H1 (cell line): ENCODE results near the gene MTCL3.

Experiments used
- CTCF ChIA-PET: fragments of 300-600 bp; sonication (Branson Sonifier 250); formaldehyde crosslinking; loops from one replicate; lab custom pipeline; 2021; ENCODE audit not compliant: partially characterized antibody; lab: Charles Lee
- POLR2A ChIA-PET: fragments of 300-600 bp; sonication (Branson Sonifier 250); formaldehyde crosslinking; loops from one replicate; lab custom pipeline; 2021; ENCODE audit warnings: inconsistent platforms; ENCODE audit not compliant: partially characterized antibody; lab: Charles Lee
- DNase-seq, 2 experiments: peaks; one replicate each; pipeline versions ENCODE4 v3.0.0 to v3.0.0-alpha.2; 2010 to 2022; ENCODE audit warnings: low spot score in 2 of 2, low read depth in 1 of 2, mixed read lengths in 1 of 2
- FAIRE-seq: peaks from 2 replicates; lab custom pipeline; 2011; peaks lifted over from hg19 to GRCh38; lab: Jason Lieb, UNC
- H2AFZ ChIP-seq: 2 replicates; pipeline ENCODE4 v1.8.1; 2012; ENCODE audit warnings: low read length, inconsistent platforms
- H2AK5ac ChIP-seq: 2 replicates; pipeline ENCODE4 v1.6.1; 2013; ENCODE audit warnings: low read depth, low read length
- H2BK120ac ChIP-seq: replicated peaks from 2 replicates; pipeline ENCODE3; 2013; ENCODE audit warnings: low read depth, low read length, inconsistent platforms
- H2BK12ac ChIP-seq: 2 replicates; pipeline ENCODE4 v1.6.1; 2013; ENCODE audit warnings: low read depth, low read length
- H2BK15ac ChIP-seq: 2 replicates; pipeline ENCODE4 v1.6.1; 2013; ENCODE audit warnings: low read length
- H2BK20ac ChIP-seq: 2 replicates; pipeline ENCODE4 v1.6.1; 2013; ENCODE audit warnings: low read length
- H2BK5ac ChIP-seq: 2 replicates; pipeline ENCODE4 v1.6.1; 2013; ENCODE audit warnings: low read depth, low read length
- H3K14ac ChIP-seq: 2 replicates; pipeline ENCODE4 v1.6.1; 2013; ENCODE audit warnings: inconsistent platforms; ENCODE audit not compliant: insufficient read length
- H3K18ac ChIP-seq: 2 replicates; pipeline ENCODE4 v1.6.1; 2013; ENCODE audit warnings: low read length; ENCODE audit errors: extremely low read depth
- H3K23ac ChIP-seq: 2 replicates; pipeline ENCODE4 v1.6.1; 2013; ENCODE audit warnings: inconsistent platforms; ENCODE audit not compliant: insufficient read length
- H3K23me2 ChIP-seq: 2 replicates; pipeline ENCODE4 v1.6.1; 2013; ENCODE audit warnings: low read depth, low read length
- H3K27ac ChIP-seq: 2 replicates; pipeline ENCODE4 v1.6.1; 2011; ENCODE audit warnings: low read depth, low read length, inconsistent platforms
- H3K27me3 ChIP-seq, 4 experiments: replicated peaks in 1 of 4; 1 replicate in 1 of 4; 2 replicates in 3 of 4; pipeline versions ENCODE4 v1.6.1 to v1.8.1; 2011 to 2013; ENCODE audit warnings: low read length in 3 of 4, mild to moderate bottlenecking in 3 of 4, inconsistent platforms in 2 of 4, mixed read lengths in 2 of 4, moderate library complexity in 1 of 4; ENCODE audit not compliant: control insufficient read depth in 3 of 4, insufficient read depth in 3 of 4; ENCODE audit errors: extremely low read depth in 1 of 4
- H3K36me3 ChIP-seq, 4 experiments: 2 replicates each; pipeline versions ENCODE4 v1.6.1 to v1.8.1; 2011 to 2013; ENCODE audit warnings: mild to moderate bottlenecking in 4 of 4, low read length in 3 of 4, moderate library complexity in 2 of 4, control low read depth in 1 of 4, inconsistent platforms in 1 of 4; ENCODE audit not compliant: insufficient read depth in 4 of 4, control insufficient read depth in 2 of 4
- H3K4ac ChIP-seq: replicated peaks from 2 replicates; pipeline ENCODE3; 2013; ENCODE audit warnings: low read length, low read depth, mixed read lengths, inconsistent platforms; ENCODE audit not compliant: insufficient read length
- H3K4me1 ChIP-seq, 4 experiments: replicated peaks in 1 of 4; 1 replicate in 1 of 4; 2 replicates in 3 of 4; pipeline versions ENCODE4 v1.6.1 to v1.8.1; 2011 to 2013; ENCODE audit warnings: low read length in 3 of 4, inconsistent platforms in 2 of 4, mixed read lengths in 1 of 4; ENCODE audit not compliant: insufficient read depth in 4 of 4, control insufficient read depth in 3 of 4
- H3K4me2 ChIP-seq, 2 experiments: 2 replicates each; pipeline versions ENCODE4 v1.6.1 to v1.8.1; 2011 to 2013; ENCODE audit warnings: low read depth in 2 of 2, low read length in 2 of 2, control low read depth in 1 of 2, inconsistent platforms in 1 of 2, mild to moderate bottlenecking in 1 of 2; ENCODE audit not compliant: insufficient read depth in 1 of 2
- H3K4me3 ChIP-seq, 4 experiments: fragments of 200-600, 300-600 bp in 1 of 4; sonication (generic), shearing (Covaris generic), sonication (Bioruptor Twin) in 1 of 4; 2 replicates each; pipeline versions ENCODE4 v1.5.1 to v1.8.1; 2011 to 2016; ENCODE audit warnings: low read length in 4 of 4, low read depth in 3 of 4, control low read depth in 2 of 4, inconsistent platforms in 2 of 4, mild to moderate bottlenecking in 2 of 4, mixed read lengths in 1 of 4, moderate library complexity in 1 of 4; ENCODE audit not compliant: insufficient read depth in 2 of 4; ENCODE audit errors: extremely low read depth in 1 of 4
- H3K56ac ChIP-seq: replicated peaks from 2 replicates; pipeline ENCODE3; 2013; ENCODE audit warnings: low read depth, mild to moderate bottlenecking, mixed read lengths, low read length, inconsistent platforms; ENCODE audit not compliant: insufficient read length
- H3K79me1 ChIP-seq: 2 replicates; pipeline ENCODE4 v1.6.1; 2013; ENCODE audit warnings: low read depth, low read length, control low read depth
- H3K79me2 ChIP-seq, 2 experiments: 2 replicates each; pipeline versions ENCODE4 v1.6.1 to v1.8.1; 2012 to 2013; ENCODE audit warnings: low read length in 2 of 2, mild to moderate bottlenecking in 2 of 2, inconsistent platforms in 1 of 2; ENCODE audit not compliant: insufficient read depth in 2 of 2, control insufficient read depth in 1 of 2
- H3K9ac ChIP-seq, 4 experiments: replicated peaks in 1 of 4; 1 replicate in 1 of 4; 2 replicates in 3 of 4; pipeline versions ENCODE4 v1.6.1 to v1.8.1; 2011 to 2013; ENCODE audit warnings: low read depth in 3 of 4, low read length in 3 of 4, control low read depth in 2 of 4, mild to moderate bottlenecking in 2 of 4, moderate library complexity in 2 of 4, inconsistent platforms in 1 of 4; ENCODE audit errors: extremely low read depth in 1 of 4
- H3K9me3 ChIP-seq, 2 experiments: 2 replicates each; pipeline versions ENCODE4 v1.6.1 to v1.8.1; 2012 to 2013; ENCODE audit warnings: mild to moderate bottlenecking in 2 of 2, moderate library complexity in 2 of 2, control low read depth in 1 of 2, inconsistent platforms in 1 of 2, low read depth in 1 of 2, low read length in 1 of 2, mixed read lengths in 1 of 2; ENCODE audit not compliant: insufficient read depth in 2 of 2
- H4K20me1 ChIP-seq, 2 experiments: replicated peaks in 1 of 2; 2 replicates each; pipeline versions ENCODE3 to v1.8.1; 2011 to 2013; ENCODE audit warnings: inconsistent platforms in 2 of 2, low read length in 2 of 2, mild to moderate bottlenecking in 1 of 2; ENCODE audit not compliant: insufficient read depth in 2 of 2, control insufficient read depth in 1 of 2
- H4K5ac ChIP-seq: 2 replicates; pipeline ENCODE4 v1.6.1; 2013; ENCODE audit warnings: low read length, low read depth, mixed read lengths, inconsistent platforms; ENCODE audit not compliant: insufficient read length
- H4K8ac ChIP-seq: 2 replicates; pipeline ENCODE4 v1.8.0; 2013; ENCODE audit warnings: mild to moderate bottlenecking, moderate library complexity, low read length, inconsistent platforms; ENCODE audit not compliant: insufficient read depth; ENCODE audit errors: extremely low read depth
- H4K91ac ChIP-seq: replicated peaks from 2 replicates; pipeline ENCODE3; 2013; ENCODE audit warnings: low read length, mixed read lengths, inconsistent platforms; ENCODE audit not compliant: insufficient read length
- CBX5 ChIP-seq: fragments of 300-800, 300-1000 bp; sonication (generic); IDR thresholded peaks from 2 replicates; pipeline ENCODE4 v1.7.1; 2016; ENCODE audit warnings: antibody characterized with exemption, low read length, low read depth
- CHD1 ChIP-seq: IDR thresholded peaks from 2 replicates; pipeline ENCODE4 v1.6.1; 2012; ENCODE audit warnings: low read depth, low read length, improper control_type of control experiment
- EP300 ChIP-seq, 2 experiments: IDR thresholded peaks; 1 replicate in 1 of 2; 2 replicates in 1 of 2; pipeline ENCODE4 v1.6.1; 2011 to 2012; ENCODE audit warnings: low read depth in 2 of 2, low read length in 2 of 2, mild to moderate bottlenecking in 2 of 2, borderline replicate concordance in 1 of 2, inconsistent platforms in 1 of 2, moderate library complexity in 1 of 2
- KDM1A ChIP-seq: fragments of 200-600, 300-600 bp; sonication (generic); IDR thresholded peaks from 2 replicates; pipeline ENCODE4 v1.7.1; 2016; ENCODE audit warnings: mild to moderate bottlenecking, low read length, borderline replicate concordance
- KDM5A ChIP-seq: fragments of 200-600 bp; IDR thresholded peaks from 2 replicates; pipeline ENCODE4 v1.7.1; 2012; ENCODE audit warnings: mild to moderate bottlenecking, low read length, inconsistent platforms, mixed read lengths
- NANOG ChIP-seq: IDR thresholded peaks from 2 replicates; pipeline ENCODE4 v1.6.1; 2011; ENCODE audit warnings: low read length, low read depth, mild to moderate bottlenecking, inconsistent platforms; ENCODE audit not compliant: insufficient read depth, poor library complexity, severe bottlenecking
- POU5F1 ChIP-seq: IDR thresholded peaks from 2 replicates; pipeline ENCODE4 v1.6.1; 2011; ENCODE audit warnings: low read depth, mild to moderate bottlenecking, low read length, moderate library complexity
- RNF2 ChIP-seq: fragments of 200-900, 300-1000 bp; sonication (generic); IDR thresholded peaks from 2 replicates; pipeline ENCODE4 v1.7.1; 2016; ENCODE audit warnings: borderline replicate concordance, low read depth, mild to moderate bottlenecking, antibody characterized with exemption, low read length; ENCODE audit not compliant: poor library complexity, severe bottlenecking; ENCODE audit errors: missing control alignments
- SIRT6 ChIP-seq: IDR thresholded peaks from one replicate; pipeline ENCODE4 v1.7.1; 2012; ENCODE audit warnings: low read length, inconsistent platforms
- SP1 ChIP-seq: IDR thresholded peaks from 2 replicates; pipeline ENCODE4 v1.6.1; 2011; ENCODE audit warnings: low read depth, low read length
- SRF ChIP-seq: IDR thresholded peaks from 2 replicates; pipeline ENCODE4 v1.6.1; 2011; ENCODE audit warnings: mild to moderate bottlenecking, low read depth, low read length, moderate library complexity
- TAF7 ChIP-seq: optimal IDR thresholded peaks from 2 replicates; pipeline ENCODE3; 2011; ENCODE audit warnings: low read depth, mild to moderate bottlenecking, inconsistent platforms, low read length, moderate library complexity, borderline replicate concordance
- TBP ChIP-seq: IDR thresholded peaks from 2 replicates; pipeline ENCODE4 v1.6.1; 2011; ENCODE audit warnings: low read depth, low read length, improper control_type of control experiment
- TCF12 ChIP-seq: IDR thresholded peaks from 2 replicates; pipeline ENCODE4 v1.6.1; 2011; ENCODE audit warnings: low read depth, mild to moderate bottlenecking, low read length
- WGBS, 2 experiments: shearing (Covaris generic) in 1 of 2; methylation state at CpG; one replicate each; pipeline versions ENCODE4 v1.1.6 to v1.1.7; 2013 to 2015; ENCODE audit warnings: low lambda C conversion rate in 2 of 2, mixed read lengths in 2 of 2, inconsistent platforms in 1 of 2, low coverage in 1 of 2, missing lambda C conversion rate in 1 of 2; ENCODE audit not compliant: insufficient replicate concordance in 2 of 2, insufficient coverage in 1 of 2, insufficient read length in 1 of 2; ENCODE audit errors: extremely low coverage in 1 of 2, missing lambda C conversion rate in 1 of 2; 5-methylcytosine and 5-hydroxymethylcytosine counted together

Gene MTCL3

DNA sequence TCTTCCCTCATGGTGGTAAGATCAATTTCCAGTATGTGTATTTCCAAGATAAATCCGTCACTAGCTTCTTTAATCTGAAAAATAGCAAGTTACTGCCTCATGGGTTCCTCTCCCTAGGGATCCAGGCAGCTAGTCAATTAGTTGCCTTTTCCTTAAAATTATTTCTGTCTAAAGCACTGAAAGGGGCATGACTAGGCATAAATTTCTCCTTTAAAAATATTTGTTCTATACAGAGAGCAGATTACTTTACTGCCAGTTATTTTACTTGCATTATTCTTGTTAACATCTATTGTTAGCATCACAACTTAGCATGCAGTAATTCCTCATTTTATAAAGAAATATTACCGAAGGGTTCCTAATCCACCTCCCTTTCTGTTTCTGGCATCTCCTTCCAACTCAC is 1.4 kb downstream of the MTCL3 start:
- no peak for FAIRE-seq
- H3K56ac ChIP-seq, result no peak overlapping the region
- H3K27ac ChIP-seq, result no peak overlapping the region
- peaks cover 0 to 7% (median 3%) of the 10 kb centered on the region in 4 experiments; a peak in 4 of 7 replicates for H3K4me1 ChIP-seq
- no peak overlapping the region for H2BK12ac ChIP-seq
- H2BK120ac ChIP-seq, result no peak overlapping the region
- no peak for TF ChIP-seq CBX5
- TF ChIP-seq SRF, result no peak
- no peak for TF ChIP-seq KDM5A
- TF ChIP-seq SP1, result no peak
- no peak for TF ChIP-seq SIRT6
- no peak for TF ChIP-seq EP300 (IDR thresholded peaks at IDR 0.05; ENCODE audit: borderline replicate concordance in 1 of 2, low read depth in 2 of 2, low read length in 2 of 2)
- no peak for TF ChIP-seq POU5F1
- no peak for TF ChIP-seq NANOG
- TF ChIP-seq CHD1, result no peak
- no peak for TF ChIP-seq TBP
- no peak for TF ChIP-seq RNF2
- TF ChIP-seq TCF12, result no peak
- TF ChIP-seq KDM1A, result no peak
- no peak for TF ChIP-seq TAF7
- TF ChIP-seq, all 59 proteins: peak for 0
- H3K23me2 ChIP-seq, result peaks cover 19% of the 10 kb centered on the region; the same call in 1 of the 2 replicates
- H3K4ac ChIP-seq, result no peak overlapping the region
- H3K23ac ChIP-seq, result no peak overlapping the region
- ChIA-PET POLR2A (interaction anchor here (2.6 kb wide), 1 partner anchor 34 kb away, joined by 8 read pairs; no protein-coding TSS in a partner anchor), CTCF (interaction anchor here (0.7 to 11.2 kb wide), 10 partner anchors 19 to 969 kb away, joined by 3 to 221 read pairs (median 38); partner anchors contain the start of gene KIAA0408)
- no peak overlapping the region for H2BK5ac ChIP-seq
- H4K20me1 ChIP-seq, result peaks cover 5 to 15% of the 10 kb centered on the region in 2 experiments
- H3K9me3 ChIP-seq, result no peaks in the 10 kb centered on the region
- no peak overlapping the region for H3K14ac ChIP-seq
- H3K36me3 ChIP-seq, result peaks cover 0 to 3% (median 0%) of the 10 kb centered on the region in 4 experiments; a peak in 2 of 8 replicates
- H3K4me2 ChIP-seq, result peak overlapping the region; percentile 79 to 86
- H2BK20ac ChIP-seq, result no peak overlapping the region
- no peak overlapping the region for H2AFZ ChIP-seq
- no peak overlapping the region for H4K5ac ChIP-seq
- no peaks in the 10 kb centered on the region for H3K79me1 ChIP-seq
- H2AK5ac ChIP-seq, result no peak overlapping the region
- H4K8ac ChIP-seq, result no peak overlapping the region
- DNase-seq, result no peak
- 69% methylated on average over 2 of the region's 2 CpGs; no CpG with 5 or more reads in 1 of the 2 experiments for WGBS, 2 experiments
- no peak overlapping the region; a peak in 1 of 7 replicates for H3K9ac ChIP-seq
- no peak overlapping the region for H3K18ac ChIP-seq
- H2BK15ac ChIP-seq, result no peak overlapping the region
- peaks cover 0 to 13% (median 11%) of the 10 kb centered on the region in 4 experiments; a peak in 5 of 7 replicates for H3K27me3 ChIP-seq
- peak overlapping the region; percentile 54 to 87 (median 82); a peak in 7 of 8 replicates for H3K4me3 ChIP-seq
- no peak overlapping the region for H4K91ac ChIP-seq
- peaks cover 0 to 9% of the 10 kb centered on the region in 2 experiments; a peak in 2 of 4 replicates for H3K79me2 ChIP-seq
